ENCODE results near the gene SNTB2. TPM values are rescaled to one million over a fixed set of nuclear protein-coding genes. Genes with fewer than 3 reads are reported as not detected.

The SNTB2 gene
- total and polyA plus RNA-seq, 9 of the 15 experiments (the other 6 are each of a cell fraction or from before 2014, with no cell fraction given): 1.2 to 13.7 (median 5.7) TPM

DNA sequence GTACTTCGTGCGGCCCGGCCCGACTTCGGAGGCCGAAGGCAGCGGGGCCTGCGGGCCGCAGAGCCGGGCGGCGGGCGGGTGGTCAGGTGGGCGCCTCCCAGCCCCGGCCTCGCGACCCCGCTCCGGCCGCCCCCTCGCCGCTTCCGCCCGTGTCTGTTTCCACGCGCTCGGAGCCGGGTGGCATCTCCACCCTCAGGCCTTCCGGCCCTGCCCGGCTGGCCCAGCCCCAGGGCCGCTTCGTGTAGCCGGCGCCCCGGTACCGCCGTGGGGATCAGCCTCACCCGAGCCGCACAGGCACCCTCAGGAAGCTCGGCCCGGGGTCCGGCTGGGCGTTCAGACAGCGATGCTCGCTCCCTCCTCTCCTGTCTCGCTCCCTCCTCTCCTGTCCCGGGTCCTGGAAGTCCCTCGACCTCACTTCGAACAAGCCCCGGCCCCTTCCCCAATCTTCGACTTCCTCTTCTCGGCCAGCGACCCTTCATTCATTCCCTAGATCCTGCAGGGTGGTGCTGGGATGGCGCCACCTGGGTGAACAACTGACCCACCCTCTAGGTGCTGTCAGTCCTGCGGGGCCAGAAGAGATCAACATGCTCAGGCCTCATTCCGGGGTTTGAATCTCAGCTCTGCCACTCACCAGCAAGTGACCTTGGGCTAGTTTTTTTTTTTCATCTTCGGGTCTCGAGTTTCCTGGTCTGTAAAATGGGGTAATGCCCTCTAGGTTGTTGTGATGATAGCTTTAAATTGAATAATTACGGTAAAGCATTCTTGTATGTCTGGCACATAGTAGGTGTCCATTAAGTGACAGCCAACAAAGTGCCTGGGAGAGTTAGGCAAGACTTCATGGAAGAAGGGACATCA, 124.8 kb downstream of the SNTB2 start:
- ATAC-seq (peak; percentile 66), FAIRE-seq (no peak), DNase-seq (ENCODE audit: extremely low read depth in 1 of 4, low spot score in 3 of 4) (peak in 2 of 4 experiments; percentile 39 to 54)
- Histone ChIP-seq H2AFZ (ENCODE audit: low read depth, low read length) (peak overlapping the region; percentile 88), H3K4me3 (peak overlapping the region; percentile 98), H3K4me1 (replicated peaks in 1 of 2; ENCODE audit: control insufficient read depth in 2 of 2, insufficient read depth in 2 of 2, low read length in 2 of 2) (peaks cover 5 to 13% of the 10 kb centered on the region in 2 experiments; a peak in 3 of 5 replicates), H3K9me1 (ENCODE audit: control insufficient read depth, insufficient read depth, low read length) (no peaks in the 10 kb centered on the region), H3K9me3 (replicated peaks; ENCODE audit: control insufficient read depth, insufficient read depth, low read depth, low read length) (no peaks in the 10 kb centered on the region), H3K79me2 (ENCODE audit: control insufficient read depth, insufficient read depth, low read length) (peaks cover 37% of the 10 kb centered on the region), H3K27ac (ENCODE audit: extremely low read depth, low read depth, low read length) (peak overlapping the region; percentile 81), H3K27me3 (ENCODE audit: control insufficient read depth in 2 of 2, insufficient read depth in 2 of 2, low read length in 2 of 2) (no peaks in the 10 kb centered on the region), H3K36me3 (ENCODE audit: control insufficient read depth, insufficient read depth, low read length) (peaks cover 37% of the 10 kb centered on the region; the same call in 2 of the 3 replicates), H3K4me2 (ENCODE audit: insufficient read depth, low read length) (peak overlapping the region; percentile 90), H3K9ac (ENCODE audit: insufficient read depth in 1 of 2, low read depth in 2 of 2, low read length in 2 of 2) (peak overlapping the region; percentile 93 to 97), H4K20me1 (replicated peaks; ENCODE audit: control insufficient read depth, insufficient read depth, low read length) (0 out of 2 replicates have a peak, but pooled peaks cover 3% of the 10 kb centered on the region)
- intact Hi-C loops (cut with micrococcal nuclease): no loop called here
- CTCF ChIA-PET (ENCODE audit: low intra/inter-chr PET ratio): interaction anchor here (0.7 to 1.4 kb wide), 2 partner anchors 28 to 178 kb away, joined by 4 to 5 read pairs; partner anchors contain the start of genes COG8 and NIP7
- POLR2A ChIA-PET: interaction anchor here (0.6 to 1.7 kb wide), 3 partner anchors 12 to 606 kb away, joined by 3 to 7 read pairs (median 4); no protein-coding TSS in a partner anchor
- in situ Hi-C loops (cut with MboI): no loop called here
- BruUV-seq (replicated peaks): TSS peak; percentile 56
- WGBS (ENCODE audit: insufficient coverage, low coverage, missing lambda C conversion rate): 2% methylated on average over 20 of the region's 59 CpGs
- no peak for TF ChIP-seq ZNF551 (CRISPR knock-in tag; IDR thresholded peaks at IDR 0.05)
- TF ChIP-seq MYNN (IDR thresholded peaks at IDR 0.05): no peak
- no peak for TF ChIP-seq MYNN (CRISPR knock-in tag; IDR thresholded peaks at IDR 0.05)
- no peak for TF ChIP-seq ZNF263 (CRISPR knock-in tag; IDR thresholded peaks at IDR 0.05; ENCODE audit: borderline replicate concordance)
- TF ChIP-seq MIER1 (IDR thresholded peaks at IDR 0.05; ENCODE audit: low read depth): no peak
- no peak for TF ChIP-seq MCM7 (IDR thresholded peaks at IDR 0.05)
- 0 out of 2 replicates have a peak, but pooled peaks have one; percentile 33 for TF ChIP-seq LCOR (CRISPR knock-in tag; IDR thresholded peaks at IDR 0.05)
- no peak for TF ChIP-seq FOXA1 (IDR thresholded peaks at IDR 0.05; ENCODE audit: borderline replicate concordance)
- no peak for TF ChIP-seq LARP7 (IDR thresholded peaks at IDR 0.05)
- TF ChIP-seq, protein P1, sequence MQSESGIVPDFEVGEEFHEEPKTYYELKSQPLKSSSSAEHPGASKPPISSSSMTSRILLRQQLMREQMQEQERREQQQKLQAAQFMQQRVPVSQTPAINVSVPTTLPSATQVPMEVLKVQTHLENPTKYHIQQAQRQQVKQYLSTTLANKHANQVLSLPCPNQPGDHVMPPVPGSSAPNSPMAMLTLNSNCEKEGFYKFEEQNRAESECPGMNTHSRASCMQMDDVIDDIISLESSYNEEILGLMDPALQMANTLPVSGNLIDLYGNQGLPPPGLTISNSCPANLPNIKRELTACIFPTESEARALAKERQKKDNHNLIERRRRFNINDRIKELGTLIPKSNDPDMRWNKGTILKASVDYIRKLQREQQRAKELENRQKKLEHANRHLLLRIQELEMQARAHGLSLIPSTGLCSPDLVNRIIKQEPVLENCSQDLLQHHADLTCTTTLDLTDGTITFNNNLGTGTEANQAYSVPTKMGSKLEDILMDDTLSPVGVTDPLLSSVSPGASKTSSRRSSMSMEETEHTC (IDR thresholded peaks at IDR 0.05): no peak
- TF ChIP-seq ATF2 (CRISPR knock-in tag; IDR thresholded peaks at IDR 0.05): no peak
- no peak for TF ChIP-seq STAT5A (IDR thresholded peaks at IDR 0.05; ENCODE audit: borderline replicate concordance, low read length)
- TF ChIP-seq ZNF311 (CRISPR knock-in tag; IDR thresholded peaks at IDR 0.05): no peak
- no peak for TF ChIP-seq ZKSCAN3 (CRISPR knock-in tag; IDR thresholded peaks at IDR 0.05)
- no peak for TF ChIP-seq ZNF354B (CRISPR knock-in tag; IDR thresholded peaks at IDR 0.05)
- TF ChIP-seq PML (IDR thresholded peaks at IDR 0.05; ENCODE audit: low read length): no peak
- no peak for TF ChIP-seq ZC3H8 (IDR thresholded peaks at IDR 0.05)
- TF ChIP-seq BMI1 (IDR thresholded peaks at IDR 0.05; ENCODE audit: low read length): no peak
- peak; percentile 24; the same call in 1 of the 2 replicates for TF ChIP-seq ZBTB7A (IDR thresholded peaks at IDR 0.05; ENCODE audit: borderline replicate concordance, control insufficient read depth, low read depth, low read length)
- no peak for TF ChIP-seq KAT8 (IDR thresholded peaks at IDR 0.05; ENCODE audit: low read depth)
- no peak for TF ChIP-seq ZFP36 (IDR thresholded peaks at IDR 0.05; ENCODE audit: low read depth, low read length, partially characterized antibody)
- TF ChIP-seq JUN (IDR thresholded peaks at IDR 0.05; ENCODE audit: borderline replicate concordance, low read depth, low read length): no peak
- TF ChIP-seq JUN (CRISPR knock-in tag; IDR thresholded peaks at IDR 0.05; ENCODE audit: borderline replicate concordance): no peak

Data from K562 (cell line).